PC-3 (cell line): ENCODE measurements around the gene WDR72.

ENCODE experiments used
- EZH2 ChIP-seq: fragments of 300-600 bp; sonication (generic); IDR thresholded peaks from one replicate; pipeline ENCODE4 v1.6.1; 2017; ENCODE audit warnings: antibody characterized with exemption, mild to moderate bottlenecking, low read length; ENCODE audit not compliant: unreplicated experiment
- EZH2phosphoT487 ChIP-seq: fragments of 300-600 bp; sonication (generic); IDR thresholded peaks from 2 replicates; pipeline ENCODE4 v1.6.1; 2018; ENCODE audit warnings: mild to moderate bottlenecking, antibody characterized with exemption, low read length, borderline replicate concordance
- TF ChIP-seq, protein P1 (sequence below): fragments of 300-600 bp; sonication (generic); conservative IDR thresholded peaks from 2 replicates; pipeline ENCODE4 v1.5.1; 2017; ENCODE audit warnings: antibody characterized with exemption, low read depth, mild to moderate bottlenecking, low read length

DNA sequence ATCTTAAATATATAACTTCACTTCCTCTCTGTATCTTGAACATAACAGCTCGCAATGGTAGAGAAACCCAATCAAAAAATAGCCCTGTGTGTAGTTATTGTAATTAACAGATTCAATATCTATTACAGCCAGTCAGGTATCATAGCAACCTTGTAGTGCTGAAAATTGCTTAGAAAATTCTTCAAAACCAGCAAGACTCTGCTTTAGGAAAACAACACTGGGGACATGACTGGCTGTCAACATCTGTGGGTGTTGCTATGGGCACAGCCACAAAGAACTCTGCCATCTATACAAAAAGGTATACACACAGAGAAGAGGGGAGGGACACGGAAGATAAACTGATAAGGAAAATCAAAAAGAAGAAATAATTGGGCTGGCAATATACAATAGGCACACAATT, 101.2 kb downstream of the WDR72 start:
- TF ChIP-seq, protein P1, sequence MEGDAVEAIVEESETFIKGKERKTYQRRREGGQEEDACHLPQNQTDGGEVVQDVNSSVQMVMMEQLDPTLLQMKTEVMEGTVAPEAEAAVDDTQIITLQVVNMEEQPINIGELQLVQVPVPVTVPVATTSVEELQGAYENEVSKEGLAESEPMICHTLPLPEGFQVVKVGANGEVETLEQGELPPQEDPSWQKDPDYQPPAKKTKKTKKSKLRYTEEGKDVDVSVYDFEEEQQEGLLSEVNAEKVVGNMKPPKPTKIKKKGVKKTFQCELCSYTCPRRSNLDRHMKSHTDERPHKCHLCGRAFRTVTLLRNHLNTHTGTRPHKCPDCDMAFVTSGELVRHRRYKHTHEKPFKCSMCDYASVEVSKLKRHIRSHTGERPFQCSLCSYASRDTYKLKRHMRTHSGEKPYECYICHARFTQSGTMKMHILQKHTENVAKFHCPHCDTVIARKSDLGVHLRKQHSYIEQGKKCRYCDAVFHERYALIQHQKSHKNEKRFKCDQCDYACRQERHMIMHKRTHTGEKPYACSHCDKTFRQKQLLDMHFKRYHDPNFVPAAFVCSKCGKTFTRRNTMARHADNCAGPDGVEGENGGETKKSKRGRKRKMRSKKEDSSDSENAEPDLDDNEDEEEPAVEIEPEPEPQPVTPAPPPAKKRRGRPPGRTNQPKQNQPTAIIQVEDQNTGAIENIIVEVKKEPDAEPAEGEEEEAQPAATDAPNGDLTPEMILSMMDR: no peak
- no peak for TF ChIP-seq EZH2phosphoT487
- TF ChIP-seq EZH2: no peak
